Amygdala (tissue), 56 donors: ENCODE data around the gene ZFP64.
"Not testable (repeated sequence)": the region's sequence is repeated elsewhere in the genome, so short reads cannot be mapped to it uniquely, and the experiment has no call there.

Experiments
- DNase-seq, 56 donors: peaks; one replicate each; lab custom pipeline; 2025; lab: John Stamatoyannopoulos, UW

ZFP64 gene

DNA sequence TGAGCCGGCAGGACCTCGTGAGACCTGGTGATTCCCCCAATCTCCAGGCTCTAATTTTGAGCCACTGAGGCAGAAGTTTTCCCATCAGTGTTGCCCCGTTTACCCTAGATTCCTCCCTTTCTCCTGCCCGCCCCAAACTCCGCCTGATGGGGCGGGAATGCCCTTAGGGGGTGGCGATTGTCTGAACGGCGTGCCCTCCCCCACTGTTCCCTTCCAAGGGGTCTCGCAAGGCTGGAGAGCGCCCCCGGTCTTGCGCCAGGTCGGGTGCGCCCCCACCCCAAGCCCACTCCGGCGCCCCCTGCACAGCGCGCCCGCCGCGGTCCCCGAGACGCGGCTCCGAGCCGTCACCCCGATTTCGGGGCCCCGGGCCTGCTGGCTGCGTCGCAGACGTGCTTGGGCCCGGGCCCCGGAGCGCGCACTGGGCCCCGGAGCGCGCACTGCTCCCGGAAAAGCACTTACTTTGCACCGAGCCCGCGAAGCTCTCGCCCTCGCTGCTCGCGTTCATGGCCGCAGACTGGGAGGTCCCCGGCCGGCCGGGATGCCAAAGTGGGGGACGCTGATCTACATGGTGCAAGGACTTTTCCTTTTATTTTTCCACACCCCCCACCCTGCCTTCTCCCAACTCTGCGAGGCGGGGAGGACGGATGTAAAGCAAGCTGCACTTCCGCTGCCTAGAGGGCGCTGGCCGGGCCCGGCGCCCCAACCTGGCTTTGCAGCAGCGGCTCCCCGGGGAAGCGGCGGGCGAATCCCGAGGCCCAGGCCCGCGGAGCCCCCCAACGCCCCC, at the start of gene ZFP64:
TSS of gene ZFP64 (minus strand) at position 648 of the 784 bp plus-strand sequence. CDS start at position 505, 143 bp downstream.
- DNase-seq, result peak; percentile 8 to 92 (median 74)

DNA sequence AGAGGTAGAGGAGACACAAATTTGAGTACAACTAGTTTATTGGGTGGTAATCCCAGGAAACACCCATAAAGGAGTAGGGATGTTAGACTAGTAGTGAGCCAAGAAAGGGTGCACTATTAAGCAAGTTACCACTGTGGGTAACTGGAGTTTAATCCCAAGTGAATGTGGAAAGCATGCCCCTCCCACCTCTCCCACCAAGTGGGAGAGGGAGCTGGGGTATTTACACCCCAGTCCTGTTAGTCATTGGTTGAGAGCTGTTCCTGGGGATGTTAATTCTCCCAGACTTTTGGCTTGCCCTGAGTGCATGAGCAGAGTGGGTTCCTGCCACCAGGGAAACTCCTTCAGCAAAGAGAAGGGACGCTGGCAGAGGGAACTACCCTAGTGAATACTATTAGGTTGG, 49.2 kb upstream of the ZFP64 start:
- no peak for DNase-seq

DNA sequence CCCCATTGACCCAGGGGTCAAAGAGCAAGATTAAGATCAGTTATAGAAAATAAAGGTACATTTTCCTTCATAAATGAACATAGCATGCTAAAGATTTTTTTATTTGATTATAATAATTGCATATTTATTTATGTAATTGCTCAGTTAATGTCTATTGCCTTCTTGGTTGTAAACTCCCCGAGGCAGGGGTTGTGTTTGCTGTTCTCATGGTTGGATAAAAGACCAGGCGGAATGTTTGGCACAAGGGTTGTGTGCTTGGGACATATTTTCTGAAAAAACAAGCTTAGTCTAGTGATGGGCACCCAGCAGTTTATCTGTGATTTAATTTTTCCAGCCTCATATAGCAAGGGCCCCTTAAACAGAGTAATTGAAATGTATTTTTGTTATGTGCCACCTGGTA, 47.5 kb upstream of the ZFP64 start:
- no peak for DNase-seq

DNA sequence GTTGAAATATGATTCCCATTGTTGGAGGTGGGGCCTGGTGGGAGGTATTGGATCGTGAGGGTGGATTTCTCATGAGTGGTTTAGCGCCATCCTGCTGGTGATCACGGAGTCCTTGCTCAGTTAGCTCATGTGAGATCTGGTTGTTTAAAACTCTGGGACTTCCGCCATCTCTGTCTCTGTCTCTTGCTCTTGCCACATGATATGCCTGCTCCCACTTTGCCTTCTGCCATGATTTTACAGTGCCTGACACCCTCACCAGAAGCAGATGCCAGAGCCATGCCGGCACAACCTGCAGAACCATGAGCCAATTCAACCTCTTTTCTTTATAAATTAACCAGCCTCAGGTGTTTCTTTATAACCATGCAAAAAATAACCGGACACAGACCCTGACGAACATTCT, 44.7 kb upstream of the ZFP64 start:
- DNase-seq, result peak in 2 of 56 donors; percentile 7 to 11

DNA sequence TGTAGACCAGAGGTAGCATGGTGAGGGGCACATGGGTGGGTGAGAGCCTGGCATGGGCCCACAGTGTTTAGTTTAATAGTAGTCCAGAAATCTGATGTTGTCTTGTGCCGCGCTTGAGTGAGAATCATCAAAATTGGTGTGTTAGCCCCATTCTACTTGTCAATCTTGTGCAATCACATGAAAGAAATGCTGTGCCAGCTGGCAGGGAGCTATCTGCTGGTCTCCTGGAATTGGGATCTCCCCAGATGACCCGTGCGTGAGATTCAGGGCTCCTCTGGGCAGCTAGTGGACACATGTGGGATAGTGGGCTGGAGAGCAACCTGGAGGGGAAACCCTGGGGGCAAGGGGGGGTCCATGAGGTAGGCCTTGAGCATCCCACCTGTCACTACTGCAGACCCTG, 43.5 kb upstream of the ZFP64 start:
- DNase-seq, result no peak

DNA sequence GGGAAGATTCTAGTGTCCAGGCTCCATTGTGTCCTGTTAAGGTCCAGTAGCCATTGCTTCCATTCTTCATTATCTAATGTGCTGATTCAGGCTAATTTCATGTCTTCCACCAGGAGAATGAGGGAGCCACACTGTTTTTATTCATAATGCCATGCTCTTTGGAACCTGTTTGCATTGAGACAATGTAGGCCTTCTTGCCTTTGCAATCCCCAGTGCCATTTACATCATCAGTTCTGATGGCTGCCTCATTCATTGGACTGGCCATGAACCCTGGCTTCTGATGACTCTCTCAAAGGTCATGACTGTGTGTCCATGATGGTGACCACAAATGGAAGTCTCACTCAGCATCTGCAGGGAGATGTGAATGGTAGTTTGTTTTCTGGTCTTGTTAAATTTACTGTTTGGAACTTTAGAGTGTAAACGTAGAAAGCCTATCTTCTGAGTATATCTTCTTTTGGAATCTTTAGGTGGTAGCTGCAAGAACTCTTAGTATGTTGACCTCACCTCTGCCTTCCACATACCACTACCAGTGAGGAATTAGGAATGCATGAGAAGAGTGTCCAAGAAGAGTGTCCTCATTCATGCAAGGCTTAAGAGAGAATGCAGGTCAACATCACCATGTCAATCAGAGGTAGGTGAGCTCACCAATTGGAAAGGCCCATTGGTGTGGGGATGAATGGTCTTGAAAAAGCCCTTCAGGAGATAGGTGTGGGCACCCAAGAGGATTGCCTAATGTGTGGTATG, 42.9 kb upstream of the ZFP64 start:
- DNase-seq, result no peak

DNA sequence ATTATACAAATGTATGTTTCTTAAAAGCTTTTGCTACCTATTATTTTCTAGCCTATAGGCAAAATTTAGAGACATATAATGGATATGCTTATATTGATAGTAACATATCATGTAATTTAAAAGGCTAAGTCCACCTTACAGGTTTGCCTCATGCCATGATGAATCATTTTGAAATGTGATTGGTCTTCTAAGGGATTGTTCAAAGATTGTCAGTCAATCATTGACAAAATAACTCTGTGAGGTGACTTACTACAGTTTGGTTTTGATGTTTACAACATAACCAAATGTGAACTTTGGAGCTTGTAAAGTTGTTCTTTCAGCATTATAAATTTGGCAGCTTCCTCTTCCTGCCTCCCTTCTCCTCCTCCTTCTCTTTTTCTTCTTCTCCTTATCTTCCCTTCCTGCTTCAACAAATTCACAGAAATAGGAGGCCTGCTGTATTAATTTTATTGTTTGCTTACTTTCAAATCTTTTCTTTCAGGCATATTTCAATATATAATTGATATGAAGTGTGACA, 39.7 kb upstream of the ZFP64 start:
- DNase-seq, result no peak

DNA sequence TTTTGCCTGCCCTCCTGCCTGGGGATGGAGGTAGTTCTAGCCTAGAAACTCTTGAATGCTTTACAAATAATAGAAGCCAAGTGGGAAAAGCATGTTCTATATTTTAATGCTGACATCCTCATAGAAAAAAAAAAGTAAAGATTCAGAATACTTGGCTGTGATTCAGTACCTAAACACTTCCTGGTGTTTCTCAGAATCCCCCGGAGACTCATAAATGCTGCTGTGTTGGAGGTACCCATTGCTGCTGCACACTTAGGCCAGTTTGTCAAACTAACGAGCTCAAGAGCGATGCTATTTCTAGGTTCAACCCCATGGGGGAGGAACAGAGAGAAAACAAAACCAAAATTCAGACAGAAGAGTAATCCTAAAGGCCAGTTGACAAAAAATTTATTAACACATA, 38.8 kb upstream of the ZFP64 start:
- no peak for DNase-seq

DNA sequence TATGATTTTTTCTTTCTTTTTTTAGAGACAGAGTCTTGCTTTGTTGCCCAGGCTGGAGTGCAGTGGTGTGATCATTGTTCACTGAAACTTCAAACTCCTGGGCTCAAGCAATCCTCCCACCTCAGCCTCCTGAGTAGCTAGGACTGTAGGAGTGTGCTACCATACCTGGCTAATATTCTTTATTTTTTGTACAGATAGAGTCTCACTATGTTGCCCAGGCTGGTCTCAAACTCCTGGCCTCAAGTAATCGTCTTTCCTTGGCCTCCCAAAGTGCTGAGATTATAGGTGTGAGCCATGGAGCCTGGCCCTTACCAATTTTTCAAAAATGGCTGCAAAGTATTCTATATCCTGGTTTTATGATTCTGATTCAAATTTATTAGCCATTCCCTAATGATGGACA, 37.8 kb upstream of the ZFP64 start:
- DNase-seq, result not testable (repeated sequence)

DNA sequence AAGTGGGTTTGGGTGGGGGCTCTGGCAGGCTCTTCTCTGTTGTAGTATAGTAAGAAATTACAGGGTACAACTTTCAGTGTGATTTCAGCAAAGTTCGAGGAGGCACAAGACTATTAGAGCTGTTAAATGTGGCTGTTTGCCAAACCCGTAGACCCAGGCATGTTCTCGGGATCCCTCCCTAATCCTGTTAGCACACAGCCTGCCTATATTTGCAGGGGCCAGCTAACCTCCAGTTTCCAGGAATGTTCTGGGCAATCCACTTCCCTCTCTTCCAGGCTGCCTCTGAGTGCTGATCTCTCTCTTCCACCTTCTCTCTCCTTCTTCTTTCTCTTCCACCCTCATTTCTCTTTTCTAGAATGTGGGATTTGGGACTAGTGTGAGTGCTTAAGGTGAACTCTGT, 34.8 kb upstream of the ZFP64 start:
- DNase-seq, result no peak

DNA sequence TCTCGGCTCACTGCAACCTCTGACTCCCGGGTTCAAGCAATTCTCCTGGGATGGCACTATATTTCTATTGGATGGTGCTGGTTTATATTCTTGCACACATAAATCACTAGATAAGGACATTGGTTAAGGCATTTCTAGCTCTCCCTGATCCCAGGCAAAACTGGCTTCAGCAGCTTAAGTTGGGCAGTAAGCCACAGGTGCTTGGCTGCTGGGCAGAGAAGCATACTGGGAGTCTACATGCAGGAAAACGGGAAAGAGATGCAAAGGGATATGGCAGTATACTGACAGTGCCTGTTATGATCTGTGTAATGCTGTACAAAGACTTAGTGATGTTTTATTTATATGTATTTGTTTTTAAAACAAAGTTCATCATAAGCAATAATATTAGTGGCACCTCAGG, 33.3 kb upstream of the ZFP64 start:
- no peak for DNase-seq

DNA sequence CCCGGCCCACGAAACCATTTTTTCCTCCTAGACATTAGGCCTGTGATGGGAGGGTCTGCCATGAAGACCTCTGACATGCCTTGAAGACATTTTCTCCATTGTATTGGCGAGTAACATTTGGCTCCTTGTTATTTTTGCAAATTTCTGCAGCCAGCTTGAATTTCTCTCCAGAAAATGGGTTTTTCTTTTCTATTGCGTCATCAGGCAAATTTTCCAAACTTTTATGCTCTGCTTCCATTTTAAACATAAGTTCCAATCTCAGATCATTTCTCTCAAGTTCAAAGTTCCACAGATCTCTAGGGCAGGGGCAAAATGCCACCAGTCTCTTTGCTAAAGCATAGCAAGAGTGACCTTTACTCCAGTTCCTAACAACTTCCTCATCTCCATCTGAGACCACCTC, 29.8 kb upstream of the ZFP64 start:
- DNase-seq, result not testable (repeated sequence)

DNA sequence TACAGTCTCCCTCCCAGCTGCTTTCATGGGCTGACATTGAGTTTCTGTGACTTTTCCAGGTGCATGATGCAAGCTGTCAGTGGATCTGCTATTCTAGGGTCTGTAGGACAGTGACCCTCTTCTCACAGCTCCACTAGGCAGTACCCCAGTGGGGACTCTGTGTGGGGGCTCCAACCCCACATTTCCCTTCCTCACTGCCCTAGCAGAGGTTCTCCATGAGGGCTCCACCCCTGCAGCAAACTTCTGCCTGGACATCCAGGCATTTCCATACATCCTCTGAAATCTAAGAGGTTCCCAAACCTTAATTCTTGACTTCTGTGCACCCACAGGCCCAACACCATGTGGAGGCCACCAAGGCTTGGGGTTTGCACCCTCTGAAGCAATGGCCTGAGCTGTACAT, 29.3 kb upstream of the ZFP64 start:
- DNase-seq, result not testable (repeated sequence)

DNA sequence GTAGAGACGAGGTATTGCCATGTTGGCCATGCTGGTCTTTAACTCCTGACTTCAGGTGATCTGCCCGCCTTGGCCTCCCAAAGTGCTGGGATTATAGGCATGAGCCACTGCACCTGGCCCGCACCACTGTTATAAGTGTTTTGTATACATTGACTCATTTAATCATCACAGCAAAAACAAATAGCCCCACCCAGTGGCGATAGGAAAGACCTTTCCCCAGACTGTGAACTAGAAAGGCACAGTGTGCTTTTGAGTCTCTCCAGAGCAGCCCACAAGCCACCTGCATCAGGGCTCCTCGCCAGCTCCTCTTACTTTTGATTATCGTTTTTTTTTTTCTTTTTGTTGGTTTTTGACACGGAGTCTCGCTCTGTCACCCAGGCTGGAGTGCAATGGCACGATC, 27.9 kb upstream of the ZFP64 start:
- DNase-seq, result no peak

DNA sequence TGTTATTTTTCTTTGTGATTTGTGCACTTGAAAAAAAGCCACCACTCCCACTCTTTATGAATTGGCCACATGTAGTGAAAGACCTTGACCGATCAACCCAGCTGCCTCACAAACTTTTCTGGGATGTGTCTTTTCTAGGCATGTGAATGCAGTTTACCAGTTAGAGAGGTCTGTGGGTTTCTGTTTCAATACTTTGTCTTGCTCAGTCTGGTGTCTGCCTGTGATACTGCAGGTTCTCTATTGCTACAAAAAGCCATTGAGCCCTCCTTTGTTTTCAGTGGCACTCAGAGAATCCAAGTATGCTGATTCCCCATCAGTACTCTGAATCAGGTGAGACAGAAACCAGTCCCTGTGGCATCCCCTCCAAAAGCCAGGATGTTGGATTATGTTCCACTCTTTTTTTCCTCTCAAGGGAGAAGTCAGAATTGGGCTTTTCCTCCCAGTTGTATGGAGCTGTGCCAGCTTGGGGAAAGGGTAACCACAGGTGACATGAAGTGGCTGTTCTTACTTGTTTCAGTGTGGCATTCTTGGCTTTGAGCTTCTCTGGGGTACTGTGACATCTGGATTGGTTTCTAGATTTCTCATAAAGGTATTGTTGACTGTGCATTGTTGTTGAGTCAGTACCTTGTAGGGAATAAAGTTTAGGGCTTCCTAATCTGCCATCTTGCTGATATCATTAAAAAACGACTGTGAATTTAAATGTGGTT, 26.3 kb upstream of the ZFP64 start:
- DNase-seq, result no peak

DNA sequence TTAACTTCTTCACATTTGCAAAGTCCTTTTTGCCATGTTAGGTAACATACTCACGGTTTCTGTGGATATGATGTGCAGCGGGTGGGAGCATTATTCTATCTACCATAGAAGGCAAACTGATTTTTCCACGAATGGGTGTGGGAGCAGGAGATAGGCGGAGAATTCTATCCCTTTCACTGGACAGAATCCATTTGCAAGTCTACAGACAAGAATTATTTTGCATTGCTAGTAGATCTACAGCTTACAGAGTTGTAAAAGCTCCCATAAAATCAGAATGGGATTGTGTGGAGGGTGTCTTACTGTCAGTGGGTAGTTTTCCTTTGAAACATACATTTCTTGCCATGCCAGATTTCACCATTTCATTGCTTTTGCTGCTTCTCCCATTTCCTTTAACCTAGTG, 22.4 kb upstream of the ZFP64 start:
- no peak for DNase-seq

DNA sequence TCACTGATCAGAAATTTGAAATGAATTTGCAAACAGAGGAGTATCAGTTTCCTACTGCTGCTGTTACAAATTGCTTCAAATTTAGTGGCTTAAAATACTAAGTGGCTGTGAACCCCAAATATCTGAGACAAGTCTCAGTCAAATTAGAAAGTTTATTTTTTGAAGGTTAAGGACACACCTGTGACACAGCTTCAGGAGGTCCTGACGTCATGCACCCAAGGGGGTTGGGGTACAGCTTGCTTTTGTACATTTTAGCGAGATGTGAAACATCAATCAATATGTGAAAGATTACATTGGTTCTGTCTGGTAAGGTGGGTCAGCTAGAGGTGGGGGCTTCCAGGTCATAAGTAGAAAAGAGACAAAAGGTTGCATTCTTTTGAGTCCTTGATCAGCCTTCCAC, 21.4 kb upstream of the ZFP64 start:
- no peak for DNase-seq

DNA sequence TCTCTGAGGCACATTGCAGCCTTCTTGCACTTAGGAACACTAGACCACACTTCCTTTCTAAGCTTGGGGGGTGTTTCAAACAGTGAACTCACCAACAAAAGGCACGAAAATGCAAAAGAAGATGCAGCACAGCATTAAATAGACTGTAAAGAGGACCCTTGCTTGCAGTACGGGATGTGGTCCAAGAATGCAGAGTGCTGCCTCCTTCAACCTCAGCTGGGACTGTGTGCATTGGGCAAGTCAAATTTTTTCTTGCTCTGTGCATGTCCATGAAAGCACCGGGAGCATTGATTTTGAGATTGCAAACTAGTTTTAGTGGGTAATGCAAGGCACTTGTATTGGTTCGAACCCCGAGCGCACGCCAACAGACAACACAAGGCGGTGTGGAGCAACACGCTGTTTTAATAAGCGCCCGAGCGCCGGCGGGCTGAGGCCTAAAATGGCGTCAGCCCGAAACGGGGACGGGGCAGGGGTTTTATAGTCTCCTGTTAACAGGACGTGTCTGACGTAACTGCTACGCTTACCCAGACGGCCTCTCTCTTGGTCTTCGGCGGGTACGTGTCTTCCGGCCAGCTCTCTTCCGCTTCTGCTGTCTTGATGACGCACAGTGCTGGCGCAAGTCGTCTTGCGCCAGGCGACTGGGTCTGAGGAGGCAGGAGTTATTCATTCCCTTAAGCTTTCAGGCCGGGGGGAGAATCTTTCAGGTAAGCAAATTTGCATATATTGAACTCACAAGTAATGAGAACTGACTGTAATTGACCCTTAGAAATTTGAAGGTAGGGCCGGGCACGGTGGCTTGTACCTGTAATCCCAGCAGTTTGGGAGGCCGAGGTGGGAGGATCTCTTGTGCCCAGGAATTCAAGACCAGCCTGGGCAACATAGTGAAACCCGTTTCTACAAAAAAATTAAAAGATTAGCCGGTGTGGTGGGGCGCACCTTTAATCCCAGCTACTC, 18.7 kb upstream of the ZFP64 start:
- no peak for DNase-seq

DNA sequence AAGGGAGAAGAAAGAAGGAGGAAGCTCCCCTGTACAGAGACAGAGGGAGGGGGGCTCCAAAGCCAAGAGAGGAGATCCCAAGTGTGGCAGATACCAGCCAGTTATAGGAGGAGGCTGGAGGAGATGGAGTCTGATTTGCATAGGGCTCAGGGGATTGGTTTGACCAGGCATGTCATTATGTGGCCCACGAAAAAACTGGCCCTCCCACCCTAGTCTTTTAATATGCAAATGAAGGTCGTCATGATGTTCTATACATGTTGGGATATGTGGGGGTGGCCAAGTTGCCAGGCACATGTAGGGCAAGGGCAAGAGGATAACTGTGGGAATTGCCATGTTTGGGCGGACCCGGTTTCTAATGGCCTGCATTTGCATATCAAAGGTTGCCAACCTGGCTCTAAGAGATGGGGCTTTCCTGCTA, 17.6 kb upstream of the ZFP64 start:
- DNase-seq, result no peak
